GM12878 (cell line): Measurements from ENCODE around the gene JPT1. TPM values are rescaled to one million over a fixed set of nuclear protein-coding genes. Genes with fewer than 3 reads are reported as not detected.

ENCODE experiments used
- ATAC-seq: fragments of 200-7000 bp; cut with Tn5 transposase; 3 replicates; pipeline ENCODE4 v1.9.1; 2020; ENCODE audit warnings: mild to moderate bottlenecking, moderate library complexity
- BruUV-seq: library from RNA; stranded (reverse); fragments of 400-500 nt; replicated peaks from 2 replicates; lab custom pipeline; 2021; lab: Mats Ljungman, UMichigan
- CTCF ChIA-PET: fragments of 300-600 bp; sonication (Branson Sonifier 250); formaldehyde crosslinking; extraction: SDS; loops from one replicate; lab custom pipeline; 2021; ENCODE audit warnings: inconsistent platforms; lab: Yijun Ruan, JAX
- POLR2A ChIA-PET: fragments of 350-600 bp; formaldehyde crosslinking; extraction: SDS; loops from one replicate; lab custom pipeline; 2021; ENCODE audit warnings: inconsistent platforms; lab: Charles Lee
- RAD21 ChIA-PET: fragments of 300-600 bp; sonication (Branson Sonifier 250); formaldehyde crosslinking; loops from one replicate; lab custom pipeline; 2023; ENCODE audit warnings: antibody characterized with exemption; ENCODE audit not compliant: unreplicated experiment; lab: Charles Lee
- SMC1A ChIA-PET: fragments of 300-600 bp; sonication (Branson Sonifier 250); formaldehyde crosslinking; loops from one replicate; lab custom pipeline; 2023; ENCODE audit not compliant: unreplicated experiment, uncharacterized antibody; lab: Charles Lee
- DNase-seq: peaks from one replicate; pipeline ENCODE4 v3.0.0-alpha.2; 2011; ENCODE audit warnings: low read depth, low spot score
- FAIRE-seq: peaks from 3 replicates; lab custom pipeline; 2011; peaks lifted over from hg19 to GRCh38; lab: Jason Lieb, UNC
- H2AFZ ChIP-seq: 2 replicates; pipeline ENCODE4 v1.6.0; 2011; ENCODE audit warnings: low read depth, low read length, control low read depth; ENCODE audit not compliant: control insufficient read depth
- H3K27ac ChIP-seq: 2 replicates; pipeline ENCODE4 v1.5.1; 2011; ENCODE audit warnings: control low read depth; ENCODE audit not compliant: control insufficient read depth, insufficient read depth
- H3K27me3 ChIP-seq, 2 experiments: replicated peaks in 1 of 2; 2 replicates each; pipeline versions ENCODE4 v1.6.0 to v1.6.1; 2011; ENCODE audit warnings: low read length in 1 of 2; ENCODE audit not compliant: control insufficient read depth in 2 of 2, insufficient read depth in 2 of 2
- H3K36me3 ChIP-seq, 2 experiments: 2 replicates each; pipeline ENCODE4 v1.5.1; 2011; ENCODE audit warnings: low read length in 1 of 2; ENCODE audit not compliant: control insufficient read depth in 2 of 2, insufficient read depth in 2 of 2
- H3K4me1 ChIP-seq: 2 replicates; pipeline ENCODE4 v1.6.1; 2011; ENCODE audit warnings: mild to moderate bottlenecking, low read length, moderate library complexity, mixed read lengths; ENCODE audit not compliant: control insufficient read depth, insufficient read depth
- H3K4me2 ChIP-seq: 2 replicates; pipeline ENCODE4 v1.6.0; 2011; ENCODE audit warnings: control low read depth; ENCODE audit not compliant: control insufficient read depth, insufficient read depth
- H3K4me3 ChIP-seq: fragments of 200-600 bp; sonication (generic); 2 replicates; pipeline ENCODE4 v1.5.1; 2016
- H3K79me2 ChIP-seq: 2 replicates; pipeline ENCODE4 v1.6.0; 2011; ENCODE audit warnings: low read length; ENCODE audit not compliant: control insufficient read depth, insufficient read depth
- H3K9ac ChIP-seq: 2 replicates; pipeline ENCODE4 v1.8.0; 2011; ENCODE audit warnings: low read length, control low read depth, mixed read lengths; ENCODE audit not compliant: control insufficient read depth, insufficient read depth
- H3K9me3 ChIP-seq: replicated peaks from 3 replicates; pipeline ENCODE4 v1.5.1; 2011; ENCODE audit warnings: mild to moderate bottlenecking, low read length; ENCODE audit not compliant: control insufficient read depth, insufficient read depth
- H4K20me1 ChIP-seq: 2 replicates; pipeline ENCODE4 v1.6.0; 2011; ENCODE audit not compliant: control insufficient read depth, insufficient read depth
- BCL11A ChIP-seq: IDR thresholded peaks from 2 replicates; pipeline ENCODE4 v1.6.1; 2011; ENCODE audit warnings: low read depth, low read length
- EZH2 ChIP-seq: IDR thresholded peaks from 2 replicates; pipeline ENCODE4 v1.6.1; 2012; ENCODE audit warnings: low read depth, mild to moderate bottlenecking, control low read depth, inconsistent platforms, low read length, borderline replicate concordance; ENCODE audit not compliant: control insufficient read depth
- KAT2A ChIP-seq: conservative IDR thresholded peaks from 2 replicates; pipeline ENCODE4 v1.6.1; 2011; ENCODE audit warnings: low read depth, low read length; ENCODE audit not compliant: control insufficient read depth
- MAX ChIP-seq: IDR thresholded peaks from 2 replicates; pipeline ENCODE4 v1.6.1; 2012; ENCODE audit warnings: low read depth, low read length, improper control_type of control experiment
- MTA2 ChIP-seq: fragments of 450-650 bp; IDR thresholded peaks from 2 replicates; pipeline ENCODE4 v1.6.1; 2016; ENCODE audit warnings: low read depth, mild to moderate bottlenecking, moderate library complexity
- POLR2A ChIP-seq: IDR thresholded peaks from 2 replicates; pipeline ENCODE4 v1.6.1; 2011; ENCODE audit warnings: low read depth, mild to moderate bottlenecking, low read length
- WGBS: methylation state at CpG from one replicate; pipeline ENCODE4 v1.1.6; 2016; ENCODE audit warnings: low lambda C conversion rate; ENCODE audit not compliant: insufficient replicate concordance, insufficient coverage; ENCODE audit errors: missing lambda C conversion rate; 5-methylcytosine and 5-hydroxymethylcytosine counted together
- in situ Hi-C: fragments of 300-500 bp; cut with MboI; formaldehyde crosslinking; loops from 9 replicates; pipeline ENCODE4 v1.14.3; 2018; ENCODE audit warnings: mixed read lengths
- intact Hi-C: fragments of 100-400 bp; cut with micrococcal nuclease; formaldehyde crosslinking; loops from one replicate; pipeline ENCODE4 v1.14.2; 2022; ENCODE audit not compliant: unreplicated experiment
- polyA plus RNA-seq, 11 experiments: library from polyadenylated mRNA; depleted of rRNA in 4 of 11; unstranded in 6 of 11; stranded (reverse) in 5 of 11; fragments of >200 nt; fragmentation: Nextera tagmentation in 4 of 11; fragmentation: Illumina TruSeq in 1 of 11; extraction: Ambion mirVana in 4 of 11; extraction: Trizol in 1 of 11; gene quantifications; 1 replicate in 1 of 11; 2 replicates in 10 of 11; pipeline versions ENCODE4 v1.2.1 to v1.2.3, GENCODE V29; 2011 to 2016; ENCODE audit warnings: inconsistent platforms in 2 of 11, missing spikeins in 2 of 11, low read depth in 1 of 11
- total RNA-seq, 4 experiments: library from RNA; depleted of rRNA in 3 of 4; stranded (reverse); fragments of >200 nt in 3 of 4; fragmentation: Illumina TruSeq in 1 of 4; extraction: Trizol in 1 of 4; gene quantifications; 2 replicates each; pipeline versions ENCODE4 v1.2.1 to v1.2.3, GENCODE V29; 2013 to 2021
- TF ChIP-seq, protein P1 (sequence below): fragments of 150-350 bp; IDR thresholded peaks from 2 replicates; pipeline ENCODE4 v1.6.1; 2016; ENCODE audit warnings: low read depth, low read length

JPT1 gene
- total and polyA plus RNA-seq, 10 of the 15 experiments (the other 5 are each of a cell fraction or from before 2014, with no cell fraction given): 79.7 to 651 (median 323) TPM

GRCh38 chr17:75088465-75089417, 65.6 kb downstream of the JPT1 start:
- DNase-seq (no peak), ATAC-seq (peak; percentile 43), FAIRE-seq (no peak)
- no peaks in the 10 kb centered on the region for H3K9me3 ChIP-seq
- POLR2A ChIA-PET: interaction anchor here (0.8 to 3.1 kb wide), 5 partner anchors 11 to 127 kb away, joined by 3 to 15 read pairs (median 3); no protein-coding TSS in a partner anchor
- H3K79me2 ChIP-seq: no peaks in the 10 kb centered on the region
- no peak for TF ChIP-seq EZH2
- TF ChIP-seq POLR2A: no peak
- TF ChIP-seq, protein P1, sequence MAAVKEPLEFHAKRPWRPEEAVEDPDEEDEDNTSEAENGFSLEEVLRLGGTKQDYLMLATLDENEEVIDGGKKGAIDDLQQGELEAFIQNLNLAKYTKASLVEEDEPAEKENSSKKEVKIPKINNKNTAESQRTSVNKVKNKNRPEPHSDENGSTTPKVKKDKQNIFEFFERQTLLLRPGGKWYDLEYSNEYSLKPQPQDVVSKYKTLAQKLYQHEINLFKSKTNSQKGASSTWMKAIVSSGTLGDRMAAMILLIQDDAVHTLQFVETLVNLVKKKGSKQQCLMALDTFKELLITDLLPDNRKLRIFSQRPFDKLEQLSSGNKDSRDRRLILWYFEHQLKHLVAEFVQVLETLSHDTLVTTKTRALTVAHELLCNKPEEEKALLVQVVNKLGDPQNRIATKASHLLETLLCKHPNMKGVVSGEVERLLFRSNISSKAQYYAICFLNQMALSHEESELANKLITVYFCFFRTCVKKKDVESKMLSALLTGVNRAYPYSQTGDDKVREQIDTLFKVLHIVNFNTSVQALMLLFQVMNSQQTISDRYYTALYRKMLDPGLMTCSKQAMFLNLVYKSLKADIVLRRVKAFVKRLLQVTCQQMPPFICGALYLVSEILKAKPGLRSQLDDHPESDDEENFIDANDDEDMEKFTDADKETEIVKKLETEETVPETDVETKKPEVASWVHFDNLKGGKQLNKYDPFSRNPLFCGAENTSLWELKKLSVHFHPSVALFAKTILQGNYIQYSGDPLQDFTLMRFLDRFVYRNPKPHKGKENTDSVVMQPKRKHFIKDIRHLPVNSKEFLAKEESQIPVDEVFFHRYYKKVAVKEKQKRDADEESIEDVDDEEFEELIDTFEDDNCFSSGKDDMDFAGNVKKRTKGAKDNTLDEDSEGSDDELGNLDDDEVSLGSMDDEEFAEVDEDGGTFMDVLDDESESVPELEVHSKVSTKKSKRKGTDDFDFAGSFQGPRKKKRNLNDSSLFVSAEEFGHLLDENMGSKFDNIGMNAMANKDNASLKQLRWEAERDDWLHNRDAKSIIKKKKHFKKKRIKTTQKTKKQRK: no peak
- no peak for TF ChIP-seq MTA2
- no peak for TF ChIP-seq BCL11A
- no peak for TF ChIP-seq KAT2A
- TF ChIP-seq MAX: no peak
- 78% methylated on average over 11 of the region's 11 CpGs for WGBS
- SMC1A ChIA-PET: interaction anchor here (0.6 to 2.7 kb wide), 4 partner anchors 10 to 128 kb away, joined by 3 to 9 read pairs (median 4); no protein-coding TSS in a partner anchor
- H3K36me3 ChIP-seq: no peaks in the 10 kb centered on the region
- H3K4me1 ChIP-seq: peaks cover 13% of the 10 kb centered on the region
- peak overlapping the region; percentile 94 for H2AFZ ChIP-seq
- BruUV-seq: TSS peak; percentile 76
- H3K9ac ChIP-seq: peak overlapping the region; percentile 77
- CTCF ChIA-PET: interaction anchor here (0.9 to 3.1 kb wide), 8 partner anchors 15 to 113 kb away, joined by 3 to 12 read pairs (median 6); no protein-coding TSS in a partner anchor
- H3K27me3 ChIP-seq: no peaks in the 10 kb centered on the region
- RAD21 ChIA-PET: interaction anchor here (0.7 to 1.7 kb wide), 7 partner anchors 10 to 665 kb away, joined by 3 to 9 read pairs (median 4); partner anchors contain the start of gene MRPL58
- H3K27ac ChIP-seq: peak overlapping the region; percentile 50
- in situ Hi-C loops: no loop called here
- H3K4me3 ChIP-seq: peak overlapping the region; percentile 69
- peak overlapping the region; percentile 98 for H3K4me2 ChIP-seq
- intact Hi-C loops: no loop called here
- no peaks in the 10 kb centered on the region for H4K20me1 ChIP-seq
